SK-N-MC (cell line): Measurements from ENCODE around the gene GZMM.

Source experiments
- EZH2 ChIP-seq: fragments of 200-600 bp; sonication (generic); IDR thresholded peaks from one replicate; pipeline ENCODE4 v1.6.1; 2017; ENCODE audit warnings: antibody characterized with exemption
- FOXP2 ChIP-seq: optimal IDR thresholded peaks from 2 replicates; pipeline ENCODE3; 2011; ENCODE audit warnings: mild to moderate bottlenecking, moderate library complexity; ENCODE audit not compliant: insufficient read depth; ENCODE audit errors: extremely low read length, control extremely low read depth
- POLR2AphosphoS5 ChIP-seq: IDR thresholded peaks from 2 replicates; pipeline ENCODE4 v1.6.1; 2012; ENCODE audit warnings: mild to moderate bottlenecking, low read depth, low read length, borderline replicate concordance

GRCh38 chr19:590396-590745 is 46.5 kb downstream of the GZMM start:
- no peak for TF ChIP-seq POLR2AphosphoS5
- TF ChIP-seq EZH2 = no peak
- TF ChIP-seq FOXP2 = no peak
